ENCODE measurements around the gene PKN2. TPM values are rescaled to one million over a fixed set of nuclear protein-coding genes. Genes with fewer than 3 reads are reported as not detected.

PKN2 gene
- total RNA-seq, 1 experiment from 2014 or later: 58.4 TPM

DNA sequence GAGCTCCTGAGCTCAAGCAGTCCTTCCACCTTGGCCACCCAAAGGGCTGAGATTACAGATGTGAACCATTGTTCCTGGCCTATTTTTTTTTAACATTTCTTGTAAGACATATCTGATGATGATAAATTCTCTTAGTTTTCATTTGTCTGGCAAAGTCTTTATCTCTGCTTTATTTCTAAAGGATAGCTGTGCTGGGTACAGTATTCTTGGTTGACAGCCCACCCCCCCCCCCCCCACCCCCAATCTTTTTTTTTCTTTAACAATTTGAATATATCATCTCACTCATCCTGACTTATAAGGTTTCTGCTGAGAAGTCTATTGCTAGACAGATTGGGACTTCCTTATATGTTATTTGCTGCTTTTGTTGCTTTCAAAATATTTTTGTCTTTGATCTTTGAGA lies 51.3 kb downstream of the PKN2 start:
- no peaks in the 10 kb centered on the region for H3K4me1 ChIP-seq
- H3K4me3 ChIP-seq: no peak overlapping the region
- peaks cover 3% of the 10 kb centered on the region; the same call in 1 of the 2 replicates for H3K9me3 ChIP-seq (replicated peaks)
- no peak for DNase-seq
- 0 out of 2 replicates have a peak, but pooled peaks cover 6% of the 10 kb centered on the region for H3K36me3 ChIP-seq
- H3K27ac ChIP-seq: no peak overlapping the region
- no peaks in the 10 kb centered on the region for H3K27me3 ChIP-seq

DNA sequence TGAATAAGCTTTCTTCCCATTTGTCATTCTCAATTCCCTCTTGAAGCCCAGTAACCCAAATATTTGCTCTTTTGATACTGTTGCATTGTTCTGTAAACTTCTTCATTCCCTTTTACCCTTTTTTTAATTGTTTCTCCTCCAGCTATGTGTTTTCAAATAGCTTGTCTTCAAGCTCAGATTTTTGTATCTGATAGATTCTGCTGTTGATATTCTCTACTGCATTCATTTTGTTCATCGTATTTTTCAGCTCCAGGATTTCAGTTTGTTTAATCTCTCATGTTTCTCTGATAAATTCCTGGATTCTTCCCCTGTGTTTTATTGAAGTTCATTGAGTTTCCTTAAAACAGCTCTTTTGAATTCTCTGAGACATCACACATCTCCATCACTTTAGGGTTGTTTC lies 51.8 kb downstream of the PKN2 start:
- Histone ChIP-seq H3K27ac (no peak overlapping the region), H3K4me3 (no peak overlapping the region), H3K27me3 (no peaks in the 10 kb centered on the region), H3K9me3 (replicated peaks) (peaks cover 3% of the 10 kb centered on the region; the same call in 1 of the 2 replicates), H3K36me3 (0 out of 2 replicates have a peak, but pooled peaks cover 6% of the 10 kb centered on the region), H3K4me1 (no peaks in the 10 kb centered on the region)
- DNase-seq: no peak

GRCh38 chr1:88736633-88737248 lies 52.7 kb downstream of the PKN2 start:
- peak; percentile 5 to 6 for DNase-seq

DNA sequence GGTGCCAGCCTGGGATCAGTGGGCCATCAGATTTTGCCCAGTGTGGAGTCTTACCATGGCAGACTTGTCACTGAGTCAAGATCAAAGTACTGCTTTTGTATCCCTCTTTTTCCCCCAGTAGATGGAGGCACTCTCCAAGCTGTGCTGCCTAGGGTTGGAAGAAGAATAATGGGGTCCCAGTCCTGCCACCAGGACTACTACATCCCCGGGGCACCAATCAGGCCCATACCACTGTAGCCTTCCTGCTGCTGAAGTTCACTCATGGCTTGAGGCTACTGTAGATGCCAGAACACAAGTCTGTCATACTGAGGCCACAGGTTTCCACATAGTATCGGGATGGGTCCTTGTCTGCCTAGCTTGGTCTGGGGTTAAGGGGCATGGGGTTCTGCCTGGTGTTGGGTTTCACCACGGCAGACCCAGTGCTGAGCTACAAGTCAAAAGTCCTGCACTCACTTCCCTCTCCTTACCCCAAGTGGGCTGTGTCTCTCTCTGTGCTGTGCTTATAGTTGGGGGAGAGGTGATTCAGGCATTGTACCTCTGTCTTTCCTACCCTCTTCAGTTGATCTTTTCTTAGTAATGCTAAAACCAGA lies 53.4 kb downstream of the PKN2 start:
- peaks cover 3% of the 10 kb centered on the region; the same call in 1 of the 2 replicates for H3K9me3 ChIP-seq (replicated peaks)
- H3K4me1 ChIP-seq: no peaks in the 10 kb centered on the region
- peaks cover 7% of the 10 kb centered on the region; the same call in 1 of the 2 replicates for H3K36me3 ChIP-seq
- no peak overlapping the region for H3K27ac ChIP-seq
- no peak for DNase-seq
- no peak overlapping the region for H3K4me3 ChIP-seq
- H3K27me3 ChIP-seq: no peaks in the 10 kb centered on the region

More at GRCh38 chr1:88736633-88737248, 52.7 kb downstream of the PKN2 start:
- Histone ChIP-seq H3K4me3 (no peak overlapping the region), H3K36me3 (0 out of 2 replicates have a peak, but pooled peaks cover 6% of the 10 kb centered on the region), H3K4me1 (no peaks in the 10 kb centered on the region), H3K9me3 (replicated peaks) (peaks cover 3% of the 10 kb centered on the region; the same call in 1 of the 2 replicates), H3K27me3 (no peaks in the 10 kb centered on the region), H3K27ac (no peak overlapping the region)

- H3K27me3 ChIP-seq: no peaks in the 10 kb centered on the region
- no peaks in the 10 kb centered on the region for H3K9me3 ChIP-seq (replicated peaks)
- H3K36me3 ChIP-seq: peaks cover 24% of the 10 kb centered on the region
- no peak overlapping the region for H3K27ac ChIP-seq
- no peak overlapping the region for H3K4me3 ChIP-seq
- no peak for DNase-seq
- H3K4me1 ChIP-seq: no peaks in the 10 kb centered on the region
These were observed 56.7 kb downstream of the PKN2 start for GRCh38 chr1:88740784-88741183.

DNA sequence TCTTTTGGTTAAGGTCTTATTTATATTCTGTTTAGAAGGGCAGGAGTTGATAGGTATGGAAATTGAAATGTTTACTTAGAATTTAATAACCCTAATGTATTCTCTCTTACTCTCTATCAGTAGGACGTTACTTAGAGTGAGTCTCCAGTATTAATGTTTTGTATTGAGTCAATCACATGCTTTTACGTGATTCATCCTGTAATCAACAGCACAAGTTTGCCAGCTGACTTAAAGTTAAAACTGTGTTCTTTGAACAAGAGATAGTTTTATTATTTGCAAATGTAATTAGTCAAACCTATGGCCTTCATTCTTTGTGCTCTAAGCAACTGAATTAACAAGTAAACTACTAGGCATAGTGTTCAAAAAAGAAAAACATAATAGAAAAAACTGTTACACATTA lies 57.3 kb downstream of the PKN2 start:
- Histone ChIP-seq H3K4me3 (no peak overlapping the region), H3K27ac (no peak overlapping the region), H3K27me3 (no peaks in the 10 kb centered on the region), H3K36me3 (peaks cover 26% of the 10 kb centered on the region), H3K9me3 (replicated peaks) (no peaks in the 10 kb centered on the region), H3K4me1 (no peaks in the 10 kb centered on the region)
- no peak for DNase-seq

- H3K4me3 ChIP-seq: no peak overlapping the region
- H3K9me3 ChIP-seq (replicated peaks): no peaks in the 10 kb centered on the region
- peaks cover 28% of the 10 kb centered on the region for H3K36me3 ChIP-seq
- H3K27me3 ChIP-seq: no peaks in the 10 kb centered on the region
- H3K4me1 ChIP-seq: no peaks in the 10 kb centered on the region
- DNase-seq: no peak
- no peak overlapping the region for H3K27ac ChIP-seq
These were observed 58.5 kb downstream of the PKN2 start for GRCh38 chr1:88742531-88742930.

- no peak overlapping the region for H3K4me3 ChIP-seq
These were observed 60.1 kb downstream of the PKN2 start for GRCh38 chr1:88744142-88744541.

GRCh38 chr1:88746916-88747315 lies 62.8 kb downstream of the PKN2 start:
- Histone ChIP-seq H3K4me1 (no peaks in the 10 kb centered on the region), H3K27me3 (no peaks in the 10 kb centered on the region), H3K36me3 (peaks cover 25% of the 10 kb centered on the region), H3K4me3 (no peak overlapping the region), H3K9me3 (replicated peaks) (no peaks in the 10 kb centered on the region), H3K27ac (no peak overlapping the region)
- DNase-seq: no peak

More at GRCh38 chr1:88744142-88744541, 60.1 kb downstream of the PKN2 start:
- H3K4me1 ChIP-seq: no peaks in the 10 kb centered on the region
- no peaks in the 10 kb centered on the region for H3K9me3 ChIP-seq (replicated peaks)
- peaks cover 28% of the 10 kb centered on the region for H3K36me3 ChIP-seq
- no peak for DNase-seq
- no peaks in the 10 kb centered on the region for H3K27me3 ChIP-seq
- no peak overlapping the region for H3K27ac ChIP-seq

DNA sequence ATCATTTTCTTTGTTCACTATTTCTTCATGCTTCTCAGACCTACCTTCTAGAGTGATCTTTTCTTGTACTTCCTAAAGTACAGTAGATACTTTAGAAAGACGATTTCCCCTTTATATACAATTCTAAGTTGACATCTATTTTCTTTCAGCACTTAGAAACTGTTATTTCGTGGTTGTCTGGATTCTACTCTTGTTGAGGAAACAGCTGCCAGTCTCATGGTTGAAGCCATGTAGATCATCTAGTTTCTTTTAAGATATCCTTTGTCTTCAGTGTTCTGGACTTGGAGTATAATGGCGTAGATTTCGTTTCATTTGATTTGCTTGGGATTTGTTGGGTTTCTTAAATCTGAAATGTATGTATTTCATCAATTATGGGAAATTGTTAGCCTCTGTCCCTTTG lies 67.6 kb downstream of the PKN2 start:
- no peak for DNase-seq
- H3K36me3 ChIP-seq: peaks cover 8% of the 10 kb centered on the region

DNA sequence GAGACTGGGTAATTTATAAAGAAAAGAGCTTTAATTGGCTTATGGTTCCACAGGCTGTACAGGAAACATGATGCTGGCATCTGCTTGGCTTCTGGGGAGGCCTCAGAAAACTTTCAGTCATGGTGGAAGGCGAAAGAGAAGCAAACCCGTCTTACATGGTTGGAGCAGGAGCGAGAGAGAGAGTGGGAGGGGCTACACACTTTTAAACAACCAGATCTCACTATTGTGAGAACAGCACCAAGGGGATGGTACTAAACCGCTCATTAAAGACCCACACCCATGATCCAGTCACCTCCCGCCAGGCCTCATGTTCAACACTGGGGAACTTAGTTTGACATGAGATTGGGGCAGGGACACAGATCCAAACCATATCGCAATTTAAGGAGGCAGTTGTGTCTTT lies 69.4 kb downstream of the PKN2 start:
- no peaks in the 10 kb centered on the region for H3K4me1 ChIP-seq
- no peak overlapping the region for H3K27ac ChIP-seq
- no peaks in the 10 kb centered on the region for H3K9me3 ChIP-seq (replicated peaks)
- DNase-seq: no peak
- H3K4me3 ChIP-seq: no peak overlapping the region
- H3K27me3 ChIP-seq: no peaks in the 10 kb centered on the region
- H3K36me3 ChIP-seq: peaks cover 7% of the 10 kb centered on the region

More for the DNA sequence above, 67.6 kb downstream of the PKN2 start:
- H3K27me3 ChIP-seq: no peaks in the 10 kb centered on the region
- H3K27ac ChIP-seq: no peak overlapping the region
- no peak overlapping the region for H3K4me3 ChIP-seq
- no peaks in the 10 kb centered on the region for H3K4me1 ChIP-seq
- H3K9me3 ChIP-seq (replicated peaks): no peaks in the 10 kb centered on the region

GRCh38 chr1:88763649-88764406 lies 79.8 kb downstream of the PKN2 start:
- H3K9me3 ChIP-seq (replicated peaks): no peaks in the 10 kb centered on the region
- H3K27ac ChIP-seq: no peak overlapping the region
- H3K4me3 ChIP-seq: no peak overlapping the region
- H3K27me3 ChIP-seq: no peaks in the 10 kb centered on the region
- peaks cover 3% of the 10 kb centered on the region; the same call in 1 of the 2 replicates for H3K36me3 ChIP-seq
- H3K4me1 ChIP-seq: no peaks in the 10 kb centered on the region
- no peak for DNase-seq

GRCh38 chr1:88768187-88768586 lies 84.1 kb downstream of the PKN2 start:
- Histone ChIP-seq H3K4me1 (no peaks in the 10 kb centered on the region), H3K9me3 (replicated peaks) (no peaks in the 10 kb centered on the region), H3K4me3 (no peak overlapping the region), H3K36me3 (peaks cover 10% of the 10 kb centered on the region), H3K27me3 (no peaks in the 10 kb centered on the region), H3K27ac (no peak overlapping the region)
- no peak for DNase-seq

GRCh38 chr1:88768816-88769215 lies 84.7 kb downstream of the PKN2 start:
- Histone ChIP-seq H3K4me3 (no peak overlapping the region), H3K9me3 (replicated peaks) (no peaks in the 10 kb centered on the region), H3K36me3 (peaks cover 10% of the 10 kb centered on the region), H3K27ac (no peak overlapping the region), H3K4me1 (no peaks in the 10 kb centered on the region), H3K27me3 (no peaks in the 10 kb centered on the region)
- DNase-seq: no peak

DNA sequence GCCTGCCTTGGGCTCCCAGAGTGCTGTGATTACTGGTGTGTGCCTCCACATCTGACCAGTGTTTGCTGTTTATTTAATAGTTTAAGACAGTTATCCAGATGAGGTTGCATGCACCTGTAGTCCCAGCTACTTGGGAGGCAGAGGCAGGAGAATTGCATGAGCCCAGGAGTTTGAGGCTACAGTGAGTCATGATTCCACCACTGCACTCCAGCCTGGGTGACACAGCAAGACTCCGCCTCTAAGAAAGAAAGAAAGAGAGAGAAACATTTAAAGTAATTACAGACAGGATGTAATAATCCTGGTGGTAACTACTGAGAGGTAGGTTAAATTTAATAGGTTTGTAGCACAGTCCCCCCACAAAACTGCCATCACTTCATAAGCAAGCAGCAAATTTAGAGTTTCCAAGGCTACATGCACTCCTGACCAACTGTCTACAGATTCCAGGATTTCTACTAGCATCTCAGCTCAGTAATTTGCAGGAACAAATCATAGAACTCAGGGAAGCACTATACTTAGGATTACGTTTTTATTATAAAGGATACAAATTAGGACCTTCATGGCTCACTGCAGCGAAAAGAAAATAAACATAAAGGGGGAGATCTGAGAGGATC lies 89.6 kb downstream of the PKN2 start:
- no peak overlapping the region for H3K27ac ChIP-seq
- H3K36me3 ChIP-seq: peaks cover 25% of the 10 kb centered on the region
- no peak for DNase-seq

More for the DNA sequence above, 89.6 kb downstream of the PKN2 start:
- no peak overlapping the region for H3K4me3 ChIP-seq
- H3K4me1 ChIP-seq: no peaks in the 10 kb centered on the region
- H3K9me3 ChIP-seq (replicated peaks): no peaks in the 10 kb centered on the region
- H3K27me3 ChIP-seq: no peaks in the 10 kb centered on the region
